ENCODE measurements around the gene KIF1A.

DNA sequence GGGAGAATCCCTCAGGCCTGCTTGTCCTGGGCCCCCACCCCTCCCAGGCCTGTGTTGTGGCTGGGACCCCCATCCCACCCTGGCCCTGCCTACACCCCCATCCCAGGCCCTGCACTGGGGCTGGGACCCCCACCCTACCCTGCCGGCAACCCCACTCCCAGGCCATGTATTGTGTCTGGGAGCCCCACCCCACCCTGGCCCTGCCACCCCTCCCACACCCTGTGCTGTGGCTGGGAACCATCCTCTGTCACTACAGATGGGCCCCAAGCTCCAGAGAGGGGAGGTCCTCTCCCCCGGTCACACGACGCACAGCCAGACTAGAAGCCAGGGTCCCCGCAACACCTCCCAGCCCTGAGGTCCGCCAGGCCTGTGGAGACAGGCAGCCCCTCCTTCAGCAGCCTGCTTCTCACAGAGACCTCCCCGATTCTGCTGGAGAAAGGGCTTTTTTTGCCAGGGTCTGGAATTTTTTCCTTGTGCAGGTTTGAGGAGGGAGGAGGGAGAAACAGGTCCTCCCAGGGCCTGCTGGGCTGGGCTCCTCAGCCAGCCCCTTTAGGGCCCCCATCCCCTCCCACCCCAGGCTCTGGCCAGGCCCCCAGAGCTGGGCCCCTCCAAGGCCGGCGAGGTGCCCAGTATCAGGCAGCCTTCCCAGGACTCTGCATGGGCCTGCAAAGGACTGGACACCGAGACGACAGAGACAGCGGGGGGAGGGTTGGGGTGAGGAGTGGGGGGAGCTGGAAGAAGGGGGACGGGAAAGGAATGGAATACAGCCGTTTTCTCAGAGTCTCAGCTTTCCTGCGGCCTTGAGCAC lies 28.0 kb downstream of the KIF1A start:
- TF ChIP-seq, protein P1, sequence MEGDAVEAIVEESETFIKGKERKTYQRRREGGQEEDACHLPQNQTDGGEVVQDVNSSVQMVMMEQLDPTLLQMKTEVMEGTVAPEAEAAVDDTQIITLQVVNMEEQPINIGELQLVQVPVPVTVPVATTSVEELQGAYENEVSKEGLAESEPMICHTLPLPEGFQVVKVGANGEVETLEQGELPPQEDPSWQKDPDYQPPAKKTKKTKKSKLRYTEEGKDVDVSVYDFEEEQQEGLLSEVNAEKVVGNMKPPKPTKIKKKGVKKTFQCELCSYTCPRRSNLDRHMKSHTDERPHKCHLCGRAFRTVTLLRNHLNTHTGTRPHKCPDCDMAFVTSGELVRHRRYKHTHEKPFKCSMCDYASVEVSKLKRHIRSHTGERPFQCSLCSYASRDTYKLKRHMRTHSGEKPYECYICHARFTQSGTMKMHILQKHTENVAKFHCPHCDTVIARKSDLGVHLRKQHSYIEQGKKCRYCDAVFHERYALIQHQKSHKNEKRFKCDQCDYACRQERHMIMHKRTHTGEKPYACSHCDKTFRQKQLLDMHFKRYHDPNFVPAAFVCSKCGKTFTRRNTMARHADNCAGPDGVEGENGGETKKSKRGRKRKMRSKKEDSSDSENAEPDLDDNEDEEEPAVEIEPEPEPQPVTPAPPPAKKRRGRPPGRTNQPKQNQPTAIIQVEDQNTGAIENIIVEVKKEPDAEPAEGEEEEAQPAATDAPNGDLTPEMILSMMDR (IDR thresholded peaks at IDR 0.05) = no peak
- TF ChIP-seq POLR2A (IDR thresholded peaks at IDR 0.05) = no peak
